Activated effector memory CD4-positive, alpha-beta T cell treated with anti-CD3 and anti-CD28 coated beads, Interleukin-2, amount 50 U/mL, for 16 hours (primary cell): ENCODE data around the gene FAM20B.
"Not testable (repeated sequence)": the region's sequence is repeated elsewhere in the genome, so short reads cannot be mapped to it uniquely, and the experiment has no call there.

Source experiments
- DNase-seq: peaks from one replicate; pipeline ENCODE4 v3.0.0-alpha.2; 2020

FAM20B gene, protein sequence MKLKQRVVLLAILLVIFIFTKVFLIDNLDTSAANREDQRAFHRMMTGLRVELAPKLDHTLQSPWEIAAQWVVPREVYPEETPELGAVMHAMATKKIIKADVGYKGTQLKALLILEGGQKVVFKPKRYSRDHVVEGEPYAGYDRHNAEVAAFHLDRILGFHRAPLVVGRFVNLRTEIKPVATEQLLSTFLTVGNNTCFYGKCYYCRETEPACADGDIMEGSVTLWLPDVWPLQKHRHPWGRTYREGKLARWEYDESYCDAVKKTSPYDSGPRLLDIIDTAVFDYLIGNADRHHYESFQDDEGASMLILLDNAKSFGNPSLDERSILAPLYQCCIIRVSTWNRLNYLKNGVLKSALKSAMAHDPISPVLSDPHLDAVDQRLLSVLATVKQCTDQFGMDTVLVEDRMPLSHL

GRCh38 chr1:179025125-179025974 is at the start of gene FAM20B:
Gene FAM20B, plus strand, starts transcription at chr1:179025894. Its CDS starts 17,954 bp downstream, at chr1:179043848.
- peak; percentile 96 for DNase-seq

DNA sequence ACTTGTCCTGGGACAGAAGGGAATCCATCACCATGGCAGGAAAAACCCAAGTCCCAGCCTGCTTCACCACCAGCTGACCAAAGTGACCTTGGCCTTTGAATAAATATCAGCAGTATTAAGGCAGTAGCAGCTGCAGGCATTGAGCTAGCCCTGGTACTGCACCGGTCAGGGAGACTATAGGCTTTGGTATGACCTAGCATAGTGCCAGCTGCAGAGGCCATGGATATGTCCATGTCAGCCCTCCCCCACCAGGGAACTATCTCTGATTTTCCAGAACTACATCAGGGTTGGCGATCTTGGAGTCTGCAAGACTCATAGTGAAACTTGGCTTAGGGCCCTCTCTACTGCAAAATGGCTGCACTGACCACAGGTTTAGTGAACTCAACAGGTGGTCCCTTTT is 49.2 kb upstream of the FAM20B start:
- DNase-seq = no peak

DNA sequence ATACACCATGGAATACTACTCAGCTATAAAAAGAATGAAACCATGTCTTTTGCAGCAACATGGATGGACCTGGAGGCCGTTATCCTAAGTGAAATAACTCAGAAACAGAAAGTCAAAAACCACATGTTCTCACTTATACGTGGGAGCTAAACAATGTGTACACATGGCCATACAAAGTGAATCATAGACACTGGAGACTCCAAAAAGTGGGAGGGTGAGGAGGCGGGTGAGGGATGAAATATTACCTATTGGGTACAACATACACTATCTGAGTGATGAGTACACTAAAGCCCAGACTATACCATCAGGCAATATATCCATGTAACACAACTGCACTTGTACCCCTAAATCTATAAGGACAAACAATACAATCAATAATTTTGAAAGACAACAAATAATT is 39.5 kb upstream of the FAM20B start:
- no peak for DNase-seq

- not testable (repeated sequence) for DNase-seq
Observed at GRCh38 chr1:178988198-178988597, 37.5 kb upstream of the FAM20B start.

- DNase-seq = no peak
Observed at GRCh38 chr1:178993559-178993958, 32.1 kb upstream of the FAM20B start.

DNA sequence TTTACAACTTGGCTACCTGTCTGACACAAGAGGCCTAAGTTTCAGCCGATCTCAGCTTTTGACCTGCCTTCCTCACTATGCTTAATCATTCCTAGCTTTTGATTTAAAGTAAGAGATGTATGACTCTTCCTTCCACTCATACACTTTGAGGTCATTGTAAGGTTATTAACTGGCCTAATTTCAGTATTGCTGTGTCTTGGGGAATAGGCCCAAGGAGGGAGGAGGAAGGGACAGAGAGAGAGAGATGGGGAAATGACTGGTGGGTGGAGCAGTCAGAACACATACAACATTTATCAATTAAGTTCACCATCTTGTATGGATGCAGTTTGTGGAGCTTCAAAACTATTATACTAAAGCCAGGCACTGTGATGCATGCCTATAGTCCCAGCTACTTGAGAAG is 28.3 kb upstream of the FAM20B start:
- DNase-seq = no peak

DNA sequence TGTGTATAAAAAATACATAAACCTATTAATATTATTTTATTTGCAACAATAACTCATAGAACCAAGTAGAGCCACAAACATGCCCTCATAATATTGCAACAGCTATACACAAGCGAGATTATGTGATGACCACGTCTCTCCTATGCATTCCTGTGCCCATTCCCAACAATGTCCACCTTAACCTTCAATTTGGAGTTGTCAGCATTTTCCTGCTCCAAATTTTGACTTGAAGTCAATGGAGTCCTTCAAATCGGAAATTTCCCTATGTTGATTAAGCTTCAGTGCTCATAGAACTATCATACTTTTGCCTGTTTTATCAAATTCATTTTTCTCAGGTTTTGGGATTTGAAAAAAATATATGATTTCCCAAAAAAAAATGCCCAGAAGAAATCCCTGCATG is 27.4 kb upstream of the FAM20B start:
- DNase-seq = no peak

DNA sequence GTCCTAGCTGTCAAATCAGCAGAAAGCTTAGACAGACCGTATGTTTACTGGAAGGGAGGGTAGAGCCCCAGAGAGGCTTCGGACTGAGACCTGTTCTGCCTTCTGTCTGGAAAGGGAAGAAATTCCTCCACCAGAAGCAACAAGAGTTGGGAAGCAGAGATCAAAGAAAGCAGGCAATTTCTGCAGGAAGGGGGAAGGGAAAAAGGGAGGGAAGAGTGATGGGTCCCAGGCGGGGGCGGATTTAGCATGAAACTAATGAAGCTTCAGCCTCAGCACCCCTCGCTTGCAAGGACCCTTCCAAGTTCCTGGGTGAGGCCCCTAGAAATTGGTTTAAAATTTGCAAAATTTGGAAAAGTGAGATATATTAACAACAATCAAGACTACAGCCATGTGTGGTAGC is 26.6 kb upstream of the FAM20B start:
- DNase-seq = no peak

GRCh38 chr1:179001451-179001850 is 24.2 kb upstream of the FAM20B start:
- DNase-seq = no peak

GRCh38 chr1:179002064-179002463 is 23.6 kb upstream of the FAM20B start:
- not testable (repeated sequence) for DNase-seq

- peak; percentile 87 for DNase-seq
Observed at GRCh38 chr1:179002552-179003345, 22.9 kb upstream of the FAM20B start.

- no peak for DNase-seq
Observed at GRCh38 chr1:179003512-179004066, 22.1 kb upstream of the FAM20B start.

GRCh38 chr1:179007233-179007632 is 18.5 kb upstream of the FAM20B start:
- DNase-seq = no peak

GRCh38 chr1:179010671-179011070 is 15.0 kb upstream of the FAM20B start:
- no peak for DNase-seq

GRCh38 chr1:179012038-179012437 is 13.7 kb upstream of the FAM20B start:
- no peak for DNase-seq

GRCh38 chr1:179014123-179014522 is 11.6 kb upstream of the FAM20B start:
- no peak for DNase-seq

- DNase-seq = no peak
Observed at GRCh38 chr1:179015396-179015795, 10.3 kb upstream of the FAM20B start.

GRCh38 chr1:179016706-179017382 is 8.8 kb upstream of the FAM20B start:
- no peak for DNase-seq

GRCh38 chr1:179017383-179018326 is 8.0 kb upstream of the FAM20B start:
- no peak for DNase-seq

DNA sequence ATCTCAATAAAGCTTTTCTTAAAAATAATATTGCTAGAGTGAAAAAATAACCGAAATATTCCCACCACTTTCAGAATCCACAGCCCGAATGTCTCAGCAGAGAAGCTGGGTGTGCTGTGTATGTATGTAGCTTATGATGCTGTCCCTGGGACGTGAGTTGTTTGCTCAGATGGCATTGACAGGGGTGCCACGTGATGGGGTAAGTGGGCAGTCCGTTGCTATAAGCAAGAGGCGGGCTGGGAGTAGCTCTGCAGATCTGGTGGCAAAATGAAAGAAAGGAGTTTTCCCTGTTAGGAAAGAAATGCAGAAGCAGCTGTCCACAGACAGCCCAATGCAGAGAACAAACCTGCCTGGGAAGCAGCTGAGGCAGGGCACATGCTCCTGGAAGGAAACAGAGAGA is 3.8 kb upstream of the FAM20B start:
- DNase-seq = no peak
